ENCODE results near the gene FOXQ1. TPM values are rescaled to one million over a fixed set of nuclear protein-coding genes. Genes with fewer than 3 reads are reported as not detected.
A peak's percentile ranks its signal among the peaks of the same experiment; 100 is the strongest.

The FOXQ1 gene
- total and polyA plus RNA-seq, 2 of the 13 experiments (the other 11 are each of a cell fraction or from before 2014, with no cell fraction given) = 35.2 to 39.8 TPM

DNA sequence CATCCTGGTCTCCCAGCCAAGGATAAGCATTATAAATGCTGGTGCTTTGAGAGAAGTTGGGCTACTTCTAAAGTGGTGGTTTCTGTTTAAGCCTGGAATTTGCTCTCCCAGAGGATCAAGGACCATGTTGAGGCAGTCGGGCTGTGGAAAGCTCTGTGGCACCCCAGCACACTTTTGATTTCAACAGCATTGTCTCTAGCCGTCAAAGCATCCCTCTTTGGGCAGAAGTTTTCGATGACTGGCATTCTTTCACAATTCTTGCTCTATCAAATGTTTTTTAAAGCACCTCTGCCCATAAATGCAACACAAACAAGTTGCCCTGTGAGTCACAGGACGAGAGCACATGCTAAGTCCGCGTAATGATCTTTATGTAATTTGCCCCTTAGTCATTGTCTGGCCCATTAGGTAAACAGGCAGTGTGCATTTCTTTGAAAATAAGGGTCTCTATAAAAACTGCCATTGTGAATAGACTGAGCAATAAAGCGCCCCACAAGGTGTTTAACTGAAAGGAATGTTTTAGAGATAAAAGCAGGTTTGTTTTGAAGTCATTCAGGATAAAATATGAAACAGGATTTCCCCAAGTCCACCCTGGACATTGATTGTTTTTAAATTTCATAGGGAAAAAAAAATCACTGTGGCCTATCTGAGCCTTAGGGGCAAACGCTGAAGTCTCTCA lies 44.7 kb upstream of the FOXQ1 start (continued):
- TF ChIP-seq, protein P1, sequence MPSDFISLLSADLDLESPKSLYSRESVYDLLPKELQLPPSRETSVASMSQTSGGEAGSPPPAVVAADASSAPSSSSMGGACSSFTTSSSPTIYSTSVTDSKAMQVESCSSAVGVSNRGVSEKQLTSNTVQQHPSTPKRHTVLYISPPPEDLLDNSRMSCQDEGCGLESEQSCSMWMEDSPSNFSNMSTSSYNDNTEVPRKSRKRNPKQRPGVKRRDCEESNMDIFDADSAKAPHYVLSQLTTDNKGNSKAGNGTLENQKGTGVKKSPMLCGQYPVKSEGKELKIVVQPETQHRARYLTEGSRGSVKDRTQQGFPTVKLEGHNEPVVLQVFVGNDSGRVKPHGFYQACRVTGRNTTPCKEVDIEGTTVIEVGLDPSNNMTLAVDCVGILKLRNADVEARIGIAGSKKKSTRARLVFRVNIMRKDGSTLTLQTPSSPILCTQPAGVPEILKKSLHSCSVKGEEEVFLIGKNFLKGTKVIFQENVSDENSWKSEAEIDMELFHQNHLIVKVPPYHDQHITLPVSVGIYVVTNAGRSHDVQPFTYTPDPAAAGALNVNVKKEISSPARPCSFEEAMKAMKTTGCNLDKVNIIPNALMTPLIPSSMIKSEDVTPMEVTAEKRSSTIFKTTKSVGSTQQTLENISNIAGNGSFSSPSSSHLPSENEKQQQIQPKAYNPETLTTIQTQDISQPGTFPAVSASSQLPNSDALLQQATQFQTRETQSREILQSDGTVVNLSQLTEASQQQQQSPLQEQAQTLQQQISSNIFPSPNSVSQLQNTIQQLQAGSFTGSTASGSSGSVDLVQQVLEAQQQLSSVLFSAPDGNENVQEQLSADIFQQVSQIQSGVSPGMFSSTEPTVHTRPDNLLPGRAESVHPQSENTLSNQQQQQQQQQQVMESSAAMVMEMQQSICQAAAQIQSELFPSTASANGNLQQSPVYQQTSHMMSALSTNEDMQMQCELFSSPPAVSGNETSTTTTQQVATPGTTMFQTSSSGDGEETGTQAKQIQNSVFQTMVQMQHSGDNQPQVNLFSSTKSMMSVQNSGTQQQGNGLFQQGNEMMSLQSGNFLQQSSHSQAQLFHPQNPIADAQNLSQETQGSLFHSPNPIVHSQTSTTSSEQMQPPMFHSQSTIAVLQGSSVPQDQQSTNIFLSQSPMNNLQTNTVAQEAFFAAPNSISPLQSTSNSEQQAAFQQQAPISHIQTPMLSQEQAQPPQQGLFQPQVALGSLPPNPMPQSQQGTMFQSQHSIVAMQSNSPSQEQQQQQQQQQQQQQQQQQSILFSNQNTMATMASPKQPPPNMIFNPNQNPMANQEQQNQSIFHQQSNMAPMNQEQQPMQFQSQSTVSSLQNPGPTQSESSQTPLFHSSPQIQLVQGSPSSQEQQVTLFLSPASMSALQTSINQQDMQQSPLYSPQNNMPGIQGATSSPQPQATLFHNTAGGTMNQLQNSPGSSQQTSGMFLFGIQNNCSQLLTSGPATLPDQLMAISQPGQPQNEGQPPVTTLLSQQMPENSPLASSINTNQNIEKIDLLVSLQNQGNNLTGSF (CRISPR knock-in tag; IDR thresholded peaks at IDR 0.05) = no peak
- no peak for TF ChIP-seq ZNF616 (CRISPR knock-in tag; IDR thresholded peaks at IDR 0.05; ENCODE audit: low read depth)
- no peak for TF ChIP-seq ZNF709 (CRISPR knock-in tag; IDR thresholded peaks at IDR 0.05)
- TF ChIP-seq DPF2 (CRISPR knock-in tag; IDR thresholded peaks at IDR 0.05; ENCODE audit: borderline replicate concordance, low read depth) = peak; percentile 84; the same call in 1 of the 2 replicates
- TF ChIP-seq CREB1 (IDR thresholded peaks at IDR 0.05) = peak; percentile 75
- TF ChIP-seq CREB1 (CRISPR knock-in tag; IDR thresholded peaks at IDR 0.05) = peak; percentile 78
- TF ChIP-seq MXD4 (CRISPR knock-in tag; IDR thresholded peaks at IDR 0.05) = peak; percentile 66
- 0 out of 2 replicates have a peak, but pooled peaks have one; percentile 53 for TF ChIP-seq ZNF75D (CRISPR knock-in tag; IDR thresholded peaks at IDR 0.05; ENCODE audit: borderline replicate concordance)
- peak; percentile 72; the same call in 1 of the 2 replicates for TF ChIP-seq FOSL1 (CRISPR knock-in tag; IDR thresholded peaks at IDR 0.05; ENCODE audit: borderline replicate concordance)
- no peak for TF ChIP-seq PHF5A (CRISPR knock-in tag; IDR thresholded peaks at IDR 0.05; ENCODE audit: low read depth, unreplicated experiment)
- TF ChIP-seq, protein P2, sequence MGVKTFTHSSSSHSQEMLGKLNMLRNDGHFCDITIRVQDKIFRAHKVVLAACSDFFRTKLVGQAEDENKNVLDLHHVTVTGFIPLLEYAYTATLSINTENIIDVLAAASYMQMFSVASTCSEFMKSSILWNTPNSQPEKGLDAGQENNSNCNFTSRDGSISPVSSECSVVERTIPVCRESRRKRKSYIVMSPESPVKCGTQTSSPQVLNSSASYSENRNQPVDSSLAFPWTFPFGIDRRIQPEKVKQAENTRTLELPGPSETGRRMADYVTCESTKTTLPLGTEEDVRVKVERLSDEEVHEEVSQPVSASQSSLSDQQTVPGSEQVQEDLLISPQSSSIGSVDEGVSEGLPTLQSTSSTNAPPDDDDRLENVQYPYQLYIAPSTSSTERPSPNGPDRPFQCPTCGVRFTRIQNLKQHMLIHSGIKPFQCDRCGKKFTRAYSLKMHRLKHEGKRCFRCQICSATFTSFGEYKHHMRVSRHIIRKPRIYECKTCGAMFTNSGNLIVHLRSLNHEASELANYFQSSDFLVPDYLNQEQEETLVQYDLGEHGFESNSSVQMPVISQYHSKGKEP (CRISPR knock-in tag; IDR thresholded peaks at IDR 0.05) = no peak
- TF ChIP-seq, protein P3, sequence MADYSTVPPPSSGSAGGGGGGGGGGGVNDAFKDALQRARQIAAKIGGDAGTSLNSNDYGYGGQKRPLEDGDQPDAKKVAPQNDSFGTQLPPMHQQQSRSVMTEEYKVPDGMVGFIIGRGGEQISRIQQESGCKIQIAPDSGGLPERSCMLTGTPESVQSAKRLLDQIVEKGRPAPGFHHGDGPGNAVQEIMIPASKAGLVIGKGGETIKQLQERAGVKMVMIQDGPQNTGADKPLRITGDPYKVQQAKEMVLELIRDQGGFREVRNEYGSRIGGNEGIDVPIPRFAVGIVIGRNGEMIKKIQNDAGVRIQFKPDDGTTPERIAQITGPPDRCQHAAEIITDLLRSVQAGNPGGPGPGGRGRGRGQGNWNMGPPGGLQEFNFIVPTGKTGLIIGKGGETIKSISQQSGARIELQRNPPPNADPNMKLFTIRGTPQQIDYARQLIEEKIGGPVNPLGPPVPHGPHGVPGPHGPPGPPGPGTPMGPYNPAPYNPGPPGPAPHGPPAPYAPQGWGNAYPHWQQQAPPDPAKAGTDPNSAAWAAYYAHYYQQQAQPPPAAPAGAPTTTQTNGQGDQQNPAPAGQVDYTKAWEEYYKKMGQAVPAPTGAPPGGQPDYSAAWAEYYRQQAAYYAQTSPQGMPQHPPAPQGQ (CRISPR knock-in tag; IDR thresholded peaks at IDR 0.05; ENCODE audit: borderline replicate concordance) = no peak
- no peak for TF ChIP-seq NFYC (CRISPR knock-in tag; IDR thresholded peaks at IDR 0.05)
- TF ChIP-seq MTA3 (CRISPR knock-in tag; IDR thresholded peaks at IDR 0.05) = no peak
- TF ChIP-seq, protein P4, sequence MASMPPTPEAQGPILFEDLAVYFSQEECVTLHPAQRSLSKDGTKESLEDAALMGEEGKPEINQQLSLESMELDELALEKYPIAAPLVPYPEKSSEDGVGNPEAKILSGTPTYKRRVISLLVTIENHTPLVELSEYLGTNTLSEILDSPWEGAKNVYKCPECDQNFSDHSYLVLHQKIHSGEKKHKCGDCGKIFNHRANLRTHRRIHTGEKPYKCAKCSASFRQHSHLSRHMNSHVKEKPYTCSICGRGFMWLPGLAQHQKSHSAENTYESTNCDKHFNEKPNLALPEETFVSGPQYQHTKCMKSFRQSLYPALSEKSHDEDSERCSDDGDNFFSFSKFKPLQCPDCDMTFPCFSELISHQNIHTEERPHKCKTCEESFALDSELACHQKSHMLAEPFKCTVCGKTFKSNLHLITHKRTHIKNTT (CRISPR knock-in tag; IDR thresholded peaks at IDR 0.05) = no peak
- TF ChIP-seq ZSCAN25 (CRISPR knock-in tag; IDR thresholded peaks at IDR 0.05) = peak; percentile 37
- no peak for TF ChIP-seq SIN3B (IDR thresholded peaks at IDR 0.05; ENCODE audit: low read length)
- 0 out of 2 replicates have a peak, but pooled peaks have one; percentile 24 for TF ChIP-seq SP4 (CRISPR knock-in tag; IDR thresholded peaks at IDR 0.05)
- TF ChIP-seq ZNF510 (CRISPR knock-in tag; IDR thresholded peaks at IDR 0.05; ENCODE audit: low read depth) = peak; percentile 33; the same call in 1 of the 2 replicates
- no peak for TF ChIP-seq CCDC6 (CRISPR knock-in tag; IDR thresholded peaks at IDR 0.05)
